GM23338 (cell line): ENCODE results near the gene ABCA13. TPM values are rescaled to one million over a fixed set of nuclear protein-coding genes. Genes with fewer than 3 reads are reported as not detected.

Source experiments
- ATAC-seq: fragments of 200-7000 bp; cut with Tn5 transposase; 3 replicates; pipeline ENCODE4 v1.9.1; 2020
- DNase-seq: peaks from one replicate; pipeline ENCODE4 v3.0.0-alpha.2; 2015; ENCODE audit warnings: low spot score
- H2AFZ ChIP-seq: fragments of 200-600 bp; sonication (generic); 2 replicates; pipeline ENCODE4 v1.8.0; 2016; ENCODE audit warnings: antibody characterized with exemption, mild to moderate bottlenecking, moderate library complexity
- H3F3A ChIP-seq: fragments of 200-600 bp; sonication (generic); replicated peaks from 2 replicates; pipeline ENCODE4 v1.8.0; 2017; ENCODE audit warnings: antibody characterized with exemption, mixed run types, low read depth
- H3K27ac ChIP-seq: fragments of 200-600 bp; sonication (generic); 2 replicates; pipeline ENCODE4 v1.6.1; 2016; ENCODE audit warnings: low read depth
- H3K27me3 ChIP-seq: fragments of 200-600 bp; sonication (generic); 2 replicates; pipeline ENCODE4 v1.8.0; 2016; ENCODE audit warnings: mild to moderate bottlenecking, mixed run types, moderate library complexity; ENCODE audit not compliant: insufficient read depth
- H3K36me3 ChIP-seq: fragments of 200-600 bp; sonication (generic); 2 replicates; pipeline ENCODE4 v1.8.0; 2016; ENCODE audit warnings: mild to moderate bottlenecking; ENCODE audit not compliant: insufficient read depth
- H3K4me1 ChIP-seq: fragments of 200-600 bp; sonication (generic); 2 replicates; pipeline ENCODE4 v1.8.0; 2016; ENCODE audit warnings: mild to moderate bottlenecking, moderate library complexity; ENCODE audit not compliant: insufficient read depth
- H3K4me2 ChIP-seq: fragments of 200-600 bp; sonication (generic); 2 replicates; pipeline ENCODE4 v1.7.1; 2017; ENCODE audit warnings: mixed run types
- H3K4me3 ChIP-seq: fragments of 200-600 bp; sonication (generic); 2 replicates; pipeline ENCODE4 v1.6.1; 2016; ENCODE audit warnings: mixed run types
- H3K79me2 ChIP-seq: fragments of 200-600 bp; sonication (generic); replicated peaks from 2 replicates; pipeline ENCODE4 v1.8.0; 2017; ENCODE audit warnings: mild to moderate bottlenecking; ENCODE audit not compliant: insufficient read depth
- H3K9me2 ChIP-seq: fragments of 200-600 bp; sonication (generic); 2 replicates; pipeline ENCODE4 v1.8.0; 2017; ENCODE audit not compliant: insufficient read depth
- H4K20me1 ChIP-seq: fragments of 200-600 bp; sonication (generic); replicated peaks from 2 replicates; pipeline ENCODE4 v1.8.0; 2017; ENCODE audit warnings: mild to moderate bottlenecking; ENCODE audit not compliant: insufficient read depth
- H3K27ac Mint-ChIP-seq: 2 replicates; pipeline ENCODE4 v1.8.0; 2020; ENCODE audit warnings: inconsistent platforms, mild to moderate bottlenecking, moderate library complexity, mixed read lengths
- H3K27me3 Mint-ChIP-seq: 3 replicates; pipeline ENCODE4 v1.8.0; 2022; ENCODE audit warnings: low read depth, mild to moderate bottlenecking, moderate library complexity, mixed read lengths, inconsistent platforms; ENCODE audit not compliant: insufficient read depth, poor library complexity
- H3K36me3 Mint-ChIP-seq: 3 replicates; pipeline ENCODE4 v1.8.0; 2021; ENCODE audit warnings: low read depth, mild to moderate bottlenecking, inconsistent platforms, moderate library complexity, mixed read lengths
- H3K4me1 Mint-ChIP-seq: 3 replicates; pipeline ENCODE4 v1.8.0; 2020; ENCODE audit warnings: mild to moderate bottlenecking, inconsistent platforms, mixed read lengths
- H3K4me3 Mint-ChIP-seq: 3 replicates; pipeline ENCODE4 v1.8.0; 2021; ENCODE audit warnings: moderate library complexity, mild to moderate bottlenecking, inconsistent platforms, mixed read lengths
- H3K9me3 Mint-ChIP-seq: 3 replicates; pipeline ENCODE4 v1.8.0; 2020; ENCODE audit warnings: moderate library complexity, mild to moderate bottlenecking, inconsistent platforms, mixed read lengths
- EZH2 ChIP-seq: fragments of 200-600 bp; sonication (generic); IDR thresholded peaks from one replicate; pipeline ENCODE4 v1.8.0; 2017; ENCODE audit warnings: antibody characterized with exemption, mild to moderate bottlenecking, low read depth; ENCODE audit not compliant: unreplicated experiment
- NANOG ChIP-seq: IDR thresholded peaks from 2 replicates; pipeline ENCODE4 v1.6.1; 2016; ENCODE audit warnings: antibody characterized with exemption, borderline replicate concordance
- POLR2AphosphoS5 ChIP-seq: IDR thresholded peaks from 2 replicates; pipeline ENCODE4 v1.6.1; 2016; ENCODE audit warnings: antibody characterized with exemption, low read depth
- STAT1 ChIP-seq: IDR thresholded peaks from one replicate; pipeline ENCODE4 v1.6.1; 2016; ENCODE audit warnings: antibody characterized with exemption; ENCODE audit not compliant: unreplicated experiment
- ZNF114 ChIP-seq: fragments of 250-450 bp; sonication (Bioruptor Pico); IDR thresholded peaks from 2 replicates; pipeline ENCODE4 v1.5.0; 2020; ENCODE audit warnings: mild to moderate bottlenecking, moderate library complexity
- ZNF331 ChIP-seq: fragments of 250-450 bp; sonication (Bioruptor Pico); IDR thresholded peaks from 2 replicates; pipeline ENCODE4 v1.5.0; 2020; ENCODE audit warnings: low read depth, mild to moderate bottlenecking, moderate library complexity
- polyA plus RNA-seq: library from polyadenylated mRNA; unstranded; fragments of >200 nt; fragmentation: Nextera tagmentation; extraction: Ambion mirVana; gene quantifications from 2 replicates; pipeline ENCODE4 v1.2.1, GENCODE V29; 2016
- total RNA-seq: library from RNA; depleted of rRNA; stranded (reverse); fragments of >200 nt; shearing (Covaris generic); gene quantifications from 2 replicates; pipeline ENCODE4 v1.2.3, GENCODE V29; 2014
- TF ChIP-seq, protein P1 (sequence below), 2 experiments: fragments of 200-600 bp in 1 of 2; sonication (generic) in 1 of 2; conservative IDR thresholded peaks; 2 replicates each; pipeline versions ENCODE4 v1.5.1 to v1.6.1; 2016 to 2017; ENCODE audit warnings: antibody characterized with exemption in 2 of 2, low read depth in 2 of 2, mild to moderate bottlenecking in 2 of 2, moderate library complexity in 1 of 2
- TF ChIP-seq, protein P2 (sequence below): fragments of 250-450 bp; sonication (Bioruptor Pico); IDR thresholded peaks from 2 replicates; pipeline ENCODE4 v1.5.0; 2020; ENCODE audit warnings: mild to moderate bottlenecking, moderate library complexity
- TF ChIP-seq, protein P3 (sequence below): IDR thresholded peaks from 2 replicates; pipeline ENCODE4 v1.6.1; 2016; ENCODE audit warnings: antibody characterized with exemption

The ABCA13 gene
- total and polyA plus RNA-seq, 2 experiments from 2014 or later, result 0.21 TPM; not detected in 1

DNA sequence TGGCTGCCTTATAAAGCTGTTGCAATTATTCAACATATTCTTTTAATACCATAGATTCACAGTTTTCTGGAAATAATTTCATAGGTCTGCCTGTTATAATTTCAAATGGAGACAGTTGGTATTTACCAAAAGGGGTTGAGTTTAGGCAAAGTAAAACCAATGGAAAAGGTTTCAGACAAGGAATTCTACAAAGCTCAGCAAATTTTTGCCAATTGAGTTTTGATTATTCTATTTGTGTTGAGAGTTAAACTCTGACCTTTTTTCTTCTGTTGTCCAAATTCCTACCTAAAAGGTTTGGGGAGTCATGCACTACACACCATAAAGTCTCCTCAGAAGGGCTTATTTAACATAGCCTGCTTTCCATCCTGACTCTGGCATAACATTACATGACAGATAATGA is 38.5 kb upstream of the ABCA13 start:
- DNase-seq (no peak), ATAC-seq (no peak)
- H3K36me3 ChIP-seq, result peaks cover 4% of the 10 kb centered on the region; the same call in 1 of the 2 replicates
- TF ChIP-seq ZNF331 (CRISPR knock-in tag), result no peak
- TF ChIP-seq, protein P1, sequence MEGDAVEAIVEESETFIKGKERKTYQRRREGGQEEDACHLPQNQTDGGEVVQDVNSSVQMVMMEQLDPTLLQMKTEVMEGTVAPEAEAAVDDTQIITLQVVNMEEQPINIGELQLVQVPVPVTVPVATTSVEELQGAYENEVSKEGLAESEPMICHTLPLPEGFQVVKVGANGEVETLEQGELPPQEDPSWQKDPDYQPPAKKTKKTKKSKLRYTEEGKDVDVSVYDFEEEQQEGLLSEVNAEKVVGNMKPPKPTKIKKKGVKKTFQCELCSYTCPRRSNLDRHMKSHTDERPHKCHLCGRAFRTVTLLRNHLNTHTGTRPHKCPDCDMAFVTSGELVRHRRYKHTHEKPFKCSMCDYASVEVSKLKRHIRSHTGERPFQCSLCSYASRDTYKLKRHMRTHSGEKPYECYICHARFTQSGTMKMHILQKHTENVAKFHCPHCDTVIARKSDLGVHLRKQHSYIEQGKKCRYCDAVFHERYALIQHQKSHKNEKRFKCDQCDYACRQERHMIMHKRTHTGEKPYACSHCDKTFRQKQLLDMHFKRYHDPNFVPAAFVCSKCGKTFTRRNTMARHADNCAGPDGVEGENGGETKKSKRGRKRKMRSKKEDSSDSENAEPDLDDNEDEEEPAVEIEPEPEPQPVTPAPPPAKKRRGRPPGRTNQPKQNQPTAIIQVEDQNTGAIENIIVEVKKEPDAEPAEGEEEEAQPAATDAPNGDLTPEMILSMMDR (conservative IDR thresholded peaks at IDR 0.05; ENCODE audit: low read depth in 2 of 2), result no peak
- TF ChIP-seq STAT1, result no peak
- TF ChIP-seq POLR2AphosphoS5, result no peak
- TF ChIP-seq NANOG, result no peak
- TF ChIP-seq EZH2, result no peak
- TF ChIP-seq, protein P2, sequence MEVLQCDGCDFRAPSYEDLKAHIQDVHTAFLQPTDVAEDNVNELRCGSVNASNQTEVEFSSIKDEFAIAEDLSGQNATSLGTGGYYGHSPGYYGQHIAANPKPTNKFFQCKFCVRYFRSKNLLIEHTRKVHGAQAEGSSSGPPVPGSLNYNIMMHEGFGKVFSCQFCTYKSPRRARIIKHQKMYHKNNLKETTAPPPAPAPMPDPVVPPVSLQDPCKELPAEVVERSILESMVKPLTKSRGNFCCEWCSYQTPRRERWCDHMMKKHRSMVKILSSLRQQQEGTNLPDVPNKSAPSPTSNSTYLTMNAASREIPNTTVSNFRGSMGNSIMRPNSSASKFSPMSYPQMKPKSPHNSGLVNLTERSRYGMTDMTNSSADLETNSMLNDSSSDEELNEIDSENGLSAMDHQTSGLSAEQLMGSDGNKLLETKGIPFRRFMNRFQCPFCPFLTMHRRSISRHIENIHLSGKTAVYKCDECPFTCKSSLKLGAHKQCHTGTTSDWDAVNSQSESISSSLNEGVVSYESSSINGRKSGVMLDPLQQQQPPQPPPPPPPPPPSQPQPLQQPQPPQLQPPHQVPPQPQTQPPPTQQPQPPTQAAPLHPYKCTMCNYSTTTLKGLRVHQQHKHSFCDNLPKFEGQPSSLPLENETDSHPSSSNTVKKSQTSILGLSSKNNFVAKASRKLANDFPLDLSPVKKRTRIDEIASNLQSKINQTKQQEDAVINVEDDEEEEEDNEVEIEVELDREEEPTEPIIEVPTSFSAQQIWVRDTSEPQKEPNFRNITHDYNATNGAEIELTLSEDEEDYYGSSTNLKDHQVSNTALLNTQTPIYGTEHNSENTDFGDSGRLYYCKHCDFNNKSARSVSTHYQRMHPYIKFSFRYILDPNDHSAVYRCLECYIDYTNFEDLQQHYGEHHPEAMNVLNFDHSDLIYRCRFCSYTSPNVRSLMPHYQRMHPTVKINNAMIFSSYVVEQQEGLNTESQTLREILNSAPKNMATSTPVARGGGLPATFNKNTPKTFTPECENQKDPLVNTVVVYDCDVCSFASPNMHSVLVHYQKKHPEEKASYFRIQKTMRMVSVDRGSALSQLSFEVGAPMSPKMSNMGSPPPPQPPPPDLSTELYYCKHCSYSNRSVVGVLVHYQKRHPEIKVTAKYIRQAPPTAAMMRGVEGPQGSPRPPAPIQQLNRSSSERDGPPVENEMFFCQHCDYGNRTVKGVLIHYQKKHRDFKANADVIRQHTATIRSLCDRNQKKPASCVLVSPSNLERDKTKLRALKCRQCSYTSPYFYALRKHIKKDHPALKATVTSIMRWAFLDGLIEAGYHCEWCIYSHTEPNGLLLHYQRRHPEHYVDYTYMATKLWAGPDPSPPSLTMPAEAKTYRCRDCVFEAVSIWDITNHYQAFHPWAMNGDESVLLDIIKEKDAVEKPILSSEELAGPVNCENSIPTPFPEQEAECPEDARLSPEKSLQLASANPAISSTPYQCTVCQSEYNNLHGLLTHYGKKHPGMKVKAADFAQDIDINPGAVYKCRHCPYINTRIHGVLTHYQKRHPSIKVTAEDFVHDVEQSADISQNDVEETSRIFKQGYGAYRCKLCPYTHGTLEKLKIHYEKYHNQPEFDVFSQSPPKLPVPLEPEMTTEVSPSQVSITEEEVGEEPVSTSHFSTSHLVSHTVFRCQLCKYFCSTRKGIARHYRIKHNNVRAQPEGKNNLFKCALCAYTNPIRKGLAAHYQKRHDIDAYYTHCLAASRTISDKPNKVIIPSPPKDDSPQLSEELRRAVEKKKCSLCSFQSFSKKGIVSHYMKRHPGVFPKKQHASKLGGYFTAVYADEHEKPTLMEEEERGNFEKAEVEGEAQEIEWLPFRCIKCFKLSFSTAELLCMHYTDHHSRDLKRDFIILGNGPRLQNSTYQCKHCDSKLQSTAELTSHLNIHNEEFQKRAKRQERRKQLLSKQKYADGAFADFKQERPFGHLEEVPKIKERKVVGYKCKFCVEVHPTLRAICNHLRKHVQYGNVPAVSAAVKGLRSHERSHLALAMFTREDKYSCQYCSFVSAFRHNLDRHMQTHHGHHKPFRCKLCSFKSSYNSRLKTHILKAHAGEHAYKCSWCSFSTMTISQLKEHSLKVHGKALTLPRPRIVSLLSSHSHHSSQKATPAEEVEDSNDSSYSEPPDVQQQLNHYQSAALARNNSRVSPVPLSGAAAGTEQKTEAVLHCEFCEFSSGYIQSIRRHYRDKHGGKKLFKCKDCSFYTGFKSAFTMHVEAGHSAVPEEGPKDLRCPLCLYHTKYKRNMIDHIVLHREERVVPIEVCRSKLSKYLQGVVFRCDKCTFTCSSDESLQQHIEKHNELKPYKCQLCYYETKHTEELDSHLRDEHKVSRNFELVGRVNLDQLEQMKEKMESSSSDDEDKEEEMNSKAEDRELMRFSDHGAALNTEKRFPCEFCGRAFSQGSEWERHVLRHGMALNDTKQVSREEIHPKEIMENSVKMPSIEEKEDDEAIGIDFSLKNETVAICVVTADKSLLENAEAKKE (CRISPR knock-in tag), result no peak
- no peak for TF ChIP-seq ZNF114 (CRISPR knock-in tag)
- TF ChIP-seq, protein P3, sequence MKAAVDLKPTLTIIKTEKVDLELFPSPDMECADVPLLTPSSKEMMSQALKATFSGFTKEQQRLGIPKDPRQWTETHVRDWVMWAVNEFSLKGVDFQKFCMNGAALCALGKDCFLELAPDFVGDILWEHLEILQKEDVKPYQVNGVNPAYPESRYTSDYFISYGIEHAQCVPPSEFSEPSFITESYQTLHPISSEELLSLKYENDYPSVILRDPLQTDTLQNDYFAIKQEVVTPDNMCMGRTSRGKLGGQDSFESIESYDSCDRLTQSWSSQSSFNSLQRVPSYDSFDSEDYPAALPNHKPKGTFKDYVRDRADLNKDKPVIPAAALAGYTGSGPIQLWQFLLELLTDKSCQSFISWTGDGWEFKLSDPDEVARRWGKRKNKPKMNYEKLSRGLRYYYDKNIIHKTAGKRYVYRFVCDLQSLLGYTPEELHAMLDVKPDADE, result no peak
- Mint-ChIP-seq H3K4me1 (peaks cover 14% of the 10 kb centered on the region), H3K4me3 (no peak overlapping the region), H3K27me3 (no peaks in the 10 kb centered on the region), H3K9me3 (peaks cover 26% of the 10 kb centered on the region), H3K27ac (no peak overlapping the region), H3K36me3 (peaks cover 26% of the 10 kb centered on the region; the same call in 2 of the 3 replicates)
- no peaks in the 10 kb centered on the region for H3F3A ChIP-seq
- H3K4me2 ChIP-seq, result peak overlapping the region; percentile 21
- H3K4me1 ChIP-seq, result peaks cover 10% of the 10 kb centered on the region
- H3K79me2 ChIP-seq, result no peaks in the 10 kb centered on the region
- no peak overlapping the region for H2AFZ ChIP-seq
- H3K4me3 ChIP-seq, result no peak overlapping the region
- H4K20me1 ChIP-seq, result no peaks in the 10 kb centered on the region
- peak overlapping the region; percentile 16; the same call in 1 of the 2 replicates for H3K27ac ChIP-seq
- H3K27me3 ChIP-seq, result no peaks in the 10 kb centered on the region
- H3K9me2 ChIP-seq, result peaks cover 22% of the 10 kb centered on the region
